H9 (cell line): ENCODE results near the gene MYOF. TPM values are rescaled to one million over a fixed set of nuclear protein-coding genes. Genes with fewer than 3 reads are reported as not detected.

Experiments used
- DNase-seq: peaks from one replicate; pipeline ENCODE4 v3.0.0-alpha.2; 2017
- H2AFZ ChIP-seq: one replicate; pipeline ENCODE4 v1.6.1; 2013; ENCODE audit warnings: mild to moderate bottlenecking, low read length, control low read depth, moderate library complexity
- H2AK5ac ChIP-seq: 2 replicates; pipeline ENCODE4 v1.6.1; 2013; ENCODE audit warnings: low read length, control low read depth, mixed read lengths; ENCODE audit not compliant: insufficient read length
- H2BK120ac ChIP-seq: one replicate; pipeline ENCODE4 v1.6.1; 2013; ENCODE audit warnings: low read depth, mild to moderate bottlenecking, low read length, control low read depth, inconsistent platforms; ENCODE audit not compliant: poor library complexity, severe bottlenecking
- H2BK12ac ChIP-seq: 2 replicates; pipeline ENCODE4 v1.6.1; 2013; ENCODE audit warnings: low read length, control low read depth, mixed read lengths, low read depth; ENCODE audit not compliant: insufficient read length
- H2BK15ac ChIP-seq: 2 replicates; pipeline ENCODE4 v1.6.1; 2013; ENCODE audit warnings: low read depth, low read length, control low read depth
- H2BK20ac ChIP-seq: one replicate; pipeline ENCODE4 v1.6.1; 2013; ENCODE audit warnings: low read depth, mild to moderate bottlenecking, low read length, control low read depth, inconsistent platforms; ENCODE audit not compliant: poor library complexity, severe bottlenecking
- H2BK5ac ChIP-seq: 2 replicates; pipeline ENCODE4 v1.6.1; 2013; ENCODE audit warnings: low read length, control low read depth, mixed read lengths; ENCODE audit not compliant: insufficient read length
- H3K14ac ChIP-seq: 2 replicates; pipeline ENCODE4 v1.6.1; 2013; ENCODE audit warnings: low read length, control low read depth; ENCODE audit not compliant: insufficient read depth
- H3K18ac ChIP-seq: 2 replicates; pipeline ENCODE4 v1.6.1; 2013; ENCODE audit warnings: low read depth, mild to moderate bottlenecking, mixed read lengths, low read length, control low read depth; ENCODE audit not compliant: insufficient read length
- H3K23ac ChIP-seq: 2 replicates; pipeline ENCODE4 v1.6.1; 2013; ENCODE audit warnings: low read length, control low read depth, mixed read lengths, low read depth; ENCODE audit not compliant: insufficient read length
- H3K23me2 ChIP-seq: 2 replicates; pipeline ENCODE4 v1.6.1; 2013; ENCODE audit warnings: low read depth, mild to moderate bottlenecking, mixed read lengths, low read length, control low read depth; ENCODE audit not compliant: insufficient read length, poor library complexity, severe bottlenecking
- H3K27ac ChIP-seq: 2 replicates; pipeline ENCODE4 v1.5.1; 2013; ENCODE audit warnings: low read length, control low read depth, mixed read lengths, low read depth; ENCODE audit not compliant: insufficient read length
- H3K27me3 ChIP-seq: 2 replicates; pipeline ENCODE4 v1.6.1; 2013; ENCODE audit warnings: low read length, control low read depth, inconsistent platforms; ENCODE audit not compliant: insufficient read depth
- H3K4ac ChIP-seq: 2 replicates; pipeline ENCODE4 v1.6.1; 2013; ENCODE audit warnings: low read depth, mild to moderate bottlenecking, control low read depth, inconsistent platforms, low read length, moderate library complexity
- H3K4me1 ChIP-seq: 2 replicates; pipeline ENCODE4 v1.6.1; 2013; ENCODE audit warnings: low read length, control low read depth, inconsistent platforms; ENCODE audit not compliant: insufficient read depth
- H3K4me2 ChIP-seq: 2 replicates; pipeline ENCODE4 v1.6.1; 2013; ENCODE audit warnings: low read length, control low read depth, mixed read lengths; ENCODE audit not compliant: insufficient read length, insufficient read depth
- H3K56ac ChIP-seq: 2 replicates; pipeline ENCODE4 v1.6.1; 2013; ENCODE audit warnings: low read depth, mild to moderate bottlenecking, mixed read lengths, low read length, control low read depth; ENCODE audit not compliant: insufficient read length
- H3K79me1 ChIP-seq: 2 replicates; pipeline ENCODE4 v1.6.1; 2013; ENCODE audit warnings: low read depth, mild to moderate bottlenecking, moderate library complexity, low read length, control low read depth, inconsistent platforms; ENCODE audit not compliant: insufficient read depth, poor library complexity, severe bottlenecking
- H3K79me2 ChIP-seq: 2 replicates; pipeline ENCODE4 v1.6.1; 2013; ENCODE audit warnings: low read length, control low read depth, inconsistent platforms; ENCODE audit not compliant: insufficient read depth
- H3K9ac ChIP-seq: 2 replicates; pipeline ENCODE4 v1.6.1; 2013; ENCODE audit warnings: low read length, control low read depth, mixed read lengths; ENCODE audit not compliant: insufficient read length; ENCODE audit errors: extremely low read depth
- H3K9me3 ChIP-seq: one replicate; pipeline ENCODE4 v1.6.1; 2013; ENCODE audit warnings: low read depth, low read length, inconsistent platforms; ENCODE audit not compliant: control insufficient read depth
- H3T11ph ChIP-seq: one replicate; pipeline ENCODE4 v1.6.1; 2013; ENCODE audit warnings: mild to moderate bottlenecking, low read length, control low read depth, inconsistent platforms
- H4K20me1 ChIP-seq: one replicate; pipeline ENCODE4 v1.6.1; 2013; ENCODE audit not compliant: control insufficient read depth, insufficient read length, insufficient read depth
- H4K5ac ChIP-seq: 2 replicates; pipeline ENCODE4 v1.6.1; 2013; ENCODE audit warnings: low read depth, mild to moderate bottlenecking, mixed read lengths, low read length, control low read depth; ENCODE audit not compliant: insufficient read length
- H4K8ac ChIP-seq: replicated peaks from 2 replicates; pipeline ENCODE4 v1.6.1; 2013; ENCODE audit warnings: low read length, control low read depth, mixed read lengths, low read depth; ENCODE audit not compliant: insufficient read length
- H4K91ac ChIP-seq: 2 replicates; pipeline ENCODE4 v1.6.1; 2013; ENCODE audit warnings: low read depth, mild to moderate bottlenecking, moderate library complexity, mixed read lengths, low read length, control low read depth; ENCODE audit not compliant: insufficient read length
- H3K27ac Mint-ChIP-seq, 3 experiments: 2 replicates in 2 of 3; 3 replicates in 1 of 3; pipeline ENCODE4 v1.8.0; 2020 to 2021; ENCODE audit warnings: mixed read lengths in 3 of 3, mild to moderate bottlenecking in 1 of 3, moderate library complexity in 1 of 3
- H3K27me3 Mint-ChIP-seq: 2 replicates; pipeline ENCODE4 v1.8.0; 2021; ENCODE audit warnings: low read depth, mild to moderate bottlenecking, moderate library complexity, mixed read lengths
- H3K36me3 Mint-ChIP-seq, 3 experiments: 2 replicates in 2 of 3; 3 replicates in 1 of 3; pipeline ENCODE4 v1.8.0; 2020 to 2021; ENCODE audit warnings: low read depth in 3 of 3, mixed read lengths in 3 of 3; ENCODE audit not compliant: insufficient read depth in 1 of 3
- H3K4me1 Mint-ChIP-seq, 2 experiments: 2 replicates each; pipeline ENCODE4 v1.8.0; 2020; ENCODE audit warnings: mixed read lengths in 2 of 2
- H3K4me3 Mint-ChIP-seq, 2 experiments: 2 replicates in 1 of 2; 3 replicates in 1 of 2; pipeline ENCODE4 v1.8.0; 2020 to 2021; ENCODE audit warnings: mild to moderate bottlenecking in 2 of 2, mixed read lengths in 2 of 2, moderate library complexity in 1 of 2
- H3K9me3 Mint-ChIP-seq, 2 experiments: 2 replicates in 1 of 2; 3 replicates in 1 of 2; pipeline ENCODE4 v1.8.0; 2020; ENCODE audit warnings: mild to moderate bottlenecking in 2 of 2, mixed read lengths in 2 of 2, moderate library complexity in 1 of 2
- WGBS: extraction: QIAGEN DNeasy Blood & Tissue Kit; methylation state at CpG from one replicate; pipeline ENCODE4 v1.1.7; 2013; ENCODE audit warnings: missing lambda C conversion rate, low lambda C conversion rate, mixed read lengths; ENCODE audit not compliant: insufficient read length; ENCODE audit errors: extremely low coverage; 5-methylcytosine and 5-hydroxymethylcytosine counted together
- total RNA-seq: library from RNA; stranded (reverse); gene quantifications from 2 replicates; pipeline ENCODE4 v1.2.1, GENCODE V29; 2021
- TF ChIP-seq, protein P1 (sequence below): fragments of 200-600 bp; sonication (generic); conservative IDR thresholded peaks from 3 replicates; pipeline ENCODE4 v1.8.0; 2021; ENCODE audit warnings: antibody characterized with exemption, mild to moderate bottlenecking

The MYOF gene
- total RNA-seq, 1 experiment from 2014 or later, result 2.8 TPM

DNA sequence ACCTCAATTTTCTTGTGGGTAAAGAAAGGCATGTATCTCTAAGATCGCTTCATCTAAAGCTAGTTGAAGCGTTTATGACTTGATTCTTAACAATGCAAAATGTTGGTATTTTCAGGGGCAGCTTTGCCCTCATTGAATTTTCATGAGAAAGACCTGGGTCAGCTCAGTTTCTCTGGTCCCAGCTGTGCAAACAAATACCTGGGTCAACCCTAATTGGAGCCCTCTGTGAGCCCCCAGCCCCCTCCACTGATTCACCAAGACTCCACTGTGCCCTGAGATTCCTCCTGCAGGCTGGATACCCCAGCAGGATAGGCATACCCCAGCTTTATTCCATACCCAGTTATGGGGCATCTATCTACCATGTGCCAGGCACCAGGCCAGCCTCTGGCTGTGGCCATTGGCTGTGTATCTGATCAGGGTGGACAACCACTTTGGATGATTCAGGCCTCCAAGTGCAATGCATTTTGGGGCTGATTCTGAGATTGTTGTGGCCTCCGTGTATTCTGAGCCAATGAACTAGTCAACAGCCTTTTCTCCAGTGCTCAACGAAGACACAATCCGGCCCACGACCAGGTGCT lies 201.9 kb downstream of the MYOF start:
- no peaks in the 10 kb centered on the region for H3K27me3 ChIP-seq
- H3K18ac ChIP-seq, result peak overlapping the region; percentile 16
- peak overlapping the region; percentile 51 for H2BK20ac ChIP-seq
- H3K79me2 ChIP-seq, result no peaks in the 10 kb centered on the region
- peaks cover 10% of the 10 kb centered on the region; the same call in 1 of the 2 replicates for H3K4me1 ChIP-seq
- peaks cover 3 to 8% of the 10 kb centered on the region in 2 experiments; a peak in 4 of 5 replicates for H3K9me3 Mint-ChIP-seq
- DNase-seq, result peak; percentile 65
- H3K79me1 ChIP-seq, result no peaks in the 10 kb centered on the region
- no peak overlapping the region for H3K14ac ChIP-seq
- peak overlapping the region; percentile 83 for H4K91ac ChIP-seq
- TF ChIP-seq, protein P1, sequence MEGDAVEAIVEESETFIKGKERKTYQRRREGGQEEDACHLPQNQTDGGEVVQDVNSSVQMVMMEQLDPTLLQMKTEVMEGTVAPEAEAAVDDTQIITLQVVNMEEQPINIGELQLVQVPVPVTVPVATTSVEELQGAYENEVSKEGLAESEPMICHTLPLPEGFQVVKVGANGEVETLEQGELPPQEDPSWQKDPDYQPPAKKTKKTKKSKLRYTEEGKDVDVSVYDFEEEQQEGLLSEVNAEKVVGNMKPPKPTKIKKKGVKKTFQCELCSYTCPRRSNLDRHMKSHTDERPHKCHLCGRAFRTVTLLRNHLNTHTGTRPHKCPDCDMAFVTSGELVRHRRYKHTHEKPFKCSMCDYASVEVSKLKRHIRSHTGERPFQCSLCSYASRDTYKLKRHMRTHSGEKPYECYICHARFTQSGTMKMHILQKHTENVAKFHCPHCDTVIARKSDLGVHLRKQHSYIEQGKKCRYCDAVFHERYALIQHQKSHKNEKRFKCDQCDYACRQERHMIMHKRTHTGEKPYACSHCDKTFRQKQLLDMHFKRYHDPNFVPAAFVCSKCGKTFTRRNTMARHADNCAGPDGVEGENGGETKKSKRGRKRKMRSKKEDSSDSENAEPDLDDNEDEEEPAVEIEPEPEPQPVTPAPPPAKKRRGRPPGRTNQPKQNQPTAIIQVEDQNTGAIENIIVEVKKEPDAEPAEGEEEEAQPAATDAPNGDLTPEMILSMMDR, result no peak
- H3K23me2 ChIP-seq, result no peaks in the 10 kb centered on the region
- no peak overlapping the region for H3K56ac ChIP-seq
- no peak overlapping the region for H2BK15ac ChIP-seq
- no peak overlapping the region for H3T11ph ChIP-seq
- H3K4me1 Mint-ChIP-seq, result peaks cover 33 to 37% of the 10 kb centered on the region in 2 experiments
- peak overlapping the region; percentile 97 to 100 (median 98) for H3K27ac Mint-ChIP-seq
- no peak overlapping the region for H2BK120ac ChIP-seq
- peaks cover 4 to 27% (median 13%) of the 10 kb centered on the region in 3 experiments; a peak in 6 of 7 replicates for H3K36me3 Mint-ChIP-seq
- no peak overlapping the region for H4K5ac ChIP-seq
- H3K9ac ChIP-seq, result peak overlapping the region; percentile 9
- no peak overlapping the region for H3K23ac ChIP-seq
- no CpG with 5 or more reads among the region's 6 CpGs for WGBS
- no peak overlapping the region for H2AFZ ChIP-seq
- no peak overlapping the region for H3K4ac ChIP-seq
- H3K27me3 Mint-ChIP-seq, result no peaks in the 10 kb centered on the region
- H2AK5ac ChIP-seq, result no peak overlapping the region
- H3K4me3 Mint-ChIP-seq, result no peak overlapping the region
- H4K8ac ChIP-seq, result no peak overlapping the region
- H2BK12ac ChIP-seq, result peak overlapping the region; percentile 40
- H3K27ac ChIP-seq, result peak overlapping the region; percentile 99
- H4K20me1 ChIP-seq, result no peaks in the 10 kb centered on the region
- H3K9me3 ChIP-seq, result no peaks in the 10 kb centered on the region
- H3K4me2 ChIP-seq, result peak overlapping the region; percentile 37
- H2BK5ac ChIP-seq, result peak overlapping the region; percentile 81
